Breast epithelium (tissue), 3 donors: ENCODE measurements around the gene DRD4.

ENCODE experiments used
- CTCF ChIP-seq, 3 donors: fragments of 450-650 bp; IDR thresholded peaks; one replicate each; pipeline ENCODE4 v1.5.1; 2016 to 2017; ENCODE audit warnings: antibody characterized with exemption in 3 of 3, mild to moderate bottlenecking in 3 of 3, moderate library complexity in 3 of 3
- POLR2A ChIP-seq: fragments of 450-650 bp; IDR thresholded peaks from one replicate; pipeline ENCODE4 v1.6.1; 2016; ENCODE audit warnings: antibody characterized with exemption, mild to moderate bottlenecking, moderate library complexity
- POLR2AphosphoS5 ChIP-seq, 3 donors: sonication (generic); formaldehyde crosslinking; IDR thresholded peaks; one replicate each; pipeline ENCODE4 v1.6.1; 2017; ENCODE audit warnings: antibody characterized with exemption in 3 of 3

GRCh38 chr11:618856-619627 is 18.0 kb upstream of the DRD4 start:
- no peak for TF ChIP-seq POLR2A
- TF ChIP-seq CTCF (IDR thresholded peaks at IDR 0.05): no peak
- TF ChIP-seq POLR2AphosphoS5 (IDR thresholded peaks at IDR 0.05): no peak
